Forelimb muscle (tissue), 1 donor: Measurements from ENCODE around the gene GRM7. TPM values are rescaled to one million over a fixed set of nuclear protein-coding genes. Genes with fewer than 3 reads are reported as not detected.

Source experiments
- DNase-seq: peaks from one replicate; pipeline ENCODE4 v3.0.0-alpha.2; 2013; ENCODE audit warnings: low read depth
- polyA plus RNA-seq: library from polyadenylated mRNA; unstranded; fragments of 120-200 nt; gene quantifications from one replicate; pipeline ENCODE4 v1.2.1, GENCODE V29; 2013; ENCODE audit not compliant: insufficient read length

The GRM7 gene
- polyA plus RNA-seq, 1 donor: not detected

GRCh38 chr3:6971933-6972332 is 111.0 kb downstream of the GRM7 start:
- DNase-seq: no peak

- DNase-seq: no peak
Measured at GRCh38 chr3:6985848-6986247, 124.9 kb downstream of the GRM7 start.

GRCh38 chr3:6989608-6990291 is 128.8 kb downstream of the GRM7 start:
- no peak for DNase-seq

GRCh38 chr3:6994081-6994668 is 133.3 kb downstream of the GRM7 start:
- DNase-seq: no peak

- no peak for DNase-seq
Measured at GRCh38 chr3:7000501-7000900, 139.6 kb downstream of the GRM7 start.

- no peak for DNase-seq
Measured at GRCh38 chr3:7001370-7001769, 140.5 kb downstream of the GRM7 start.

- DNase-seq: no peak
Measured at GRCh38 chr3:7015683-7016440, 154.9 kb downstream of the GRM7 start.

- DNase-seq: no peak
Measured at GRCh38 chr3:7025581-7026300, 164.8 kb downstream of the GRM7 start.

GRCh38 chr3:7029562-7029961 is 168.6 kb downstream of the GRM7 start:
- no peak for DNase-seq

- no peak for DNase-seq
Measured at GRCh38 chr3:7038394-7038793, 177.5 kb downstream of the GRM7 start.

- no peak for DNase-seq
Measured at GRCh38 chr3:7062714-7063113, 201.8 kb downstream of the GRM7 start.

GRCh38 chr3:7070461-7070860 is 209.5 kb downstream of the GRM7 start:
- no peak for DNase-seq

GRCh38 chr3:7074217-7074616 is 213.3 kb downstream of the GRM7 start:
- DNase-seq: no peak

- no peak for DNase-seq
Measured at GRCh38 chr3:7075117-7075516, 214.2 kb downstream of the GRM7 start.

GRCh38 chr3:7075901-7076300 is 215.0 kb downstream of the GRM7 start:
- no peak for DNase-seq

- no peak for DNase-seq
Measured at GRCh38 chr3:7082244-7082643, 221.3 kb downstream of the GRM7 start.

GRCh38 chr3:7086417-7086816 is 225.5 kb downstream of the GRM7 start:
- DNase-seq: no peak

- DNase-seq: no peak
Measured at GRCh38 chr3:7095116-7095515, 234.2 kb downstream of the GRM7 start.

- DNase-seq: no peak
Measured at GRCh38 chr3:7100136-7100535, 239.2 kb downstream of the GRM7 start.

GRCh38 chr3:7106635-7107034 is 245.7 kb downstream of the GRM7 start:
- DNase-seq: no peak

- no peak for DNase-seq
Measured at GRCh38 chr3:7112523-7113056, 251.7 kb downstream of the GRM7 start.

- no peak for DNase-seq
Measured at GRCh38 chr3:7144697-7145308, 283.9 kb downstream of the GRM7 start.
